Raji (cell line): Measurements from ENCODE around the gene PRDM16.

Experiments used
- POLR2A ChIP-seq: IDR thresholded peaks from 2 replicates; pipeline ENCODE4 v1.6.1; 2011; ENCODE audit warnings: low read depth, low read length, control low read depth; ENCODE audit not compliant: insufficient read depth

PRDM16 gene

DNA sequence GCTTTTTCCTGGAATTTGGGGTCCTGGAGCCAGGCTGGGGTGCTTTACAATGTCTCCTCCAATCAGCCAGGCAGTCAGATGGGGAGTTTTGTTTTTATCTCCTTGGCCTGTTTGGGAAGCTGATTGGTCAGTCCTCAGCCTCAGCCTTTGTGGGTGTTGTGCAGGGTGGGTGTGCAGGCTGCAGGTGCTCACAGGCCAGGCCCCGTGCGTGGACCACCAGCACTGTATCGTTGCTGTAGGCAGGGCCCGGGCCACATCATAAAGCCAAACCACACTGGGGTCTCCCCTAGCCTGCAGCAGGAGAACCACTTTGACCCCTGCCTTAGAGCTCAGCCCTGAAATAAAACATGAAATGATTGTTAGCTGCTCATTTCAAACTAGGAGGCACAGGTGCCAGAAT lies 8.6 kb downstream of the PRDM16 start:
- TF ChIP-seq POLR2A = no peak

- TF ChIP-seq POLR2A = no peak
Observed at GRCh38 chr1:3078430-3078861, 9.4 kb downstream of the PRDM16 start.

- no peak for TF ChIP-seq POLR2A
Observed at GRCh38 chr1:3078871-3079270, 9.9 kb downstream of the PRDM16 start.

DNA sequence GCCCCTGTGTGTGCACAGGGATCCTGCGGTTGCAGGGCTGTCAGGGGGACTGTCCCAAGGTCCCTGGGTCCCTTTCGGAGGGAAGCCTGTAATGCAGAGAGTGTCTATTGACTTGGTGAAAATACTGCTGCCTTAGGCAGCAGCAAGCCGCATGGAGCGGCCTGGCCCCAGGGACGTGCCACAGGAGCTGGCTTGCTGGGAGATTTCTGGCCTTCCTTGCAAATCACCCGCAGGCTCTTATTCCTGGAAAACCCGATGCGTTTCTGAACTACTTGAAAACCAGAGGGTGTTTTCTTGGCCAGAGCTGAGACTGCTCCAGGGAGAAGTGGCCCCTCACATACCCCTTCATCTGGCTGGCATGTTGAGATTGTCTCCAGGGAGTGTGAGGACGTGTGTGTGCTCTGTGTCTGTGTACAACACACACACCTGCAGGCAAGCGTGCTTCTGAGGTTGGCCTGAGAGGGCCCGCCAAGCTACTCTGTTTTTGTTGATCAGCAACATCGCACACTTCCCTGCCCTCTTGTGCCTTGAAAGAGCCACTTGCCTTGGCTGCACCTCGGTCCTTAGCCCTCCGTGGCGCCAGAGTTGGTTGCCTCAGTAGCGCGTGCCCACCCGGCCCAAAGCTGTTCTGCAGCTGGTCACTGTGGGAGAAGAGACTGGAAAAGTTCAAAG lies 10.5 kb downstream of the PRDM16 start:
- no peak for TF ChIP-seq POLR2A

GRCh38 chr1:3080053-3080955 lies 11.3 kb downstream of the PRDM16 start:
- no peak for TF ChIP-seq POLR2A

GRCh38 chr1:3081171-3081683 lies 12.2 kb downstream of the PRDM16 start:
- no peak for TF ChIP-seq POLR2A

- no peak for TF ChIP-seq POLR2A
Observed at GRCh38 chr1:3082051-3082450, 13.0 kb downstream of the PRDM16 start.

- no peak for TF ChIP-seq POLR2A
Observed at GRCh38 chr1:3082571-3083516, 13.8 kb downstream of the PRDM16 start.

GRCh38 chr1:3084154-3084553 lies 15.2 kb downstream of the PRDM16 start:
- no peak for TF ChIP-seq POLR2A

- no peak for TF ChIP-seq POLR2A
Observed at GRCh38 chr1:3084726-3085125, 15.7 kb downstream of the PRDM16 start.

- no peak for TF ChIP-seq POLR2A
Observed at GRCh38 chr1:3085721-3086120, 16.7 kb downstream of the PRDM16 start.

DNA sequence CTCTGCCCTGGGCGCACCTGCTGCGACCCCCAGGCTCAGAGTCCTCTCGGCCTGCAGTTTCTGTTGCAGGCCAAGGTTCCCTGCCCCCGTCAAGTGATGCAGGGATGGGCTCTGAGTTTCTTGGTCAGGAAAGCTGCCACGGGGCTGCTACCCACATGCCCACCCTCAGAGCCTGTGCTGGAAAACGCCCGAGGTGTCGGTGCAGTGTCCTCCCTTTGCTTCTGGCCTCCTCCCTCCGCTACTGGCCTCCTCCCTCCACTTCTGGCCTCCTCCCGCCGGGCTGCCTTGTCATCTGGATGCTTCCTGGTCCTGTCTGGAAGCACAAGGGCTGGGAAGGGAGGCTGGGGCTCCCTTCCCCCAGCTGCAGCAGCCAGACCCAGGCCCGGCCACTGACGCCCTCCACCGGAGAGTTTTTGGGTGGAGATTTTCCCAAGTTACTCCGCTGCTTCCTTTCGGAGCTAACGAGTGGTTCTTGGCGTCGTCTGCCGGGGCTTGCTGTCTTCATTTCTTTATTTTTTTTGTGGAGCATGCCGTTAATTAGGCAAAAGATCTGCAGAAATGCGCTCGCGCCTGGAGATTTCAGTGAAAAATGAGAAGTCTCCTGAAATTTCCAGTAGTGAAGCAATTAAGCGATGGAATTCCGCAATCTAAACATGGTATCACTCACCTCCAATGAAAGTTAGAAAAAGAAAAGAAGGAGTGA lies 17.4 kb downstream of the PRDM16 start:
- TF ChIP-seq POLR2A = no peak

DNA sequence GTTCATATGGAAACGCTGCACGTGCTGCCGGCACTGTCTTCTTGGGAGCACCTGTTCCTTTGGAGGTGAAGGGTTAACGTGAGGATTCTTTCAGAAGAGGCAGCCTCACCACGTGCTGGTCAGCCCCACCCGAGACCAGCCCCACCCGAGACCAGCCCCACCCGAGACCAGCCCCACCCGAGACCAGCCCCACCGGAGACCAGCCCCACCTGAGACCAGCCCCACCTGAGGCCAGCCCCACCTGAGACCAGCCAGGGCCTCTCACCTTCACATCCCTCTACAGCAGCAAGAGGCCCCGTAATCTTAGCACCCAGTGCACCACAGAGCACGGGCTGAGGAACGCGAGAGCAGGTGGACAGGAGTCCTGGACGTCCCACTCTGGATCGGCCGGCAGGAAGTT lies 18.0 kb downstream of the PRDM16 start:
- no peak for TF ChIP-seq POLR2A

- no peak for TF ChIP-seq POLR2A
Observed at GRCh38 chr1:3089490-3089889, 20.5 kb downstream of the PRDM16 start.

- TF ChIP-seq POLR2A = no peak
Observed at GRCh38 chr1:3091334-3091733, 22.3 kb downstream of the PRDM16 start.

DNA sequence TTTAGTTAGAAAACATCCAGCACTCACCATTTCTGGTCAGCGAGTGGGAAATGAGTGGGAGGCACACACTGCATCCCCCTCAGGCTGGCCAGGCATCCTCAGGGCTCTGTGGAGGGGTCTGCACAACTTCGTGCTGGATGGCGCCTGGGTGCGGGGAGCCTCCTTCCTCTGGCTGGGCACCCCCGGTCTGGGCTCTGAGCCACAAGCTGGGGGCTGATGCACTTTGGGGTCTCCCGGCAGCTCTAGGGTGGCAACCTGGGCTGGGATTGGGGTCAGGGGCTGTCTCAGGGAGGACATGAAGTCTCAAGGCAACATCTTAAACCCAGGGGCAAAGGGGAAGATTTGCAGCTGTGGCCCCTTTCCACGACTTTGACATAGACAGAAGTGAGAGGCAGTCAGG lies 23.5 kb downstream of the PRDM16 start:
- no peak for TF ChIP-seq POLR2A
